Uterus (tissue), 2 donors: ENCODE measurements around the gene THAP2.

Experiments used
- CTCF ChIP-seq, 4 experiments: fragments of 200-600 bp in 2 of 4; fragments of 450-650 bp in 2 of 4; sonication (generic) in 2 of 4; IDR thresholded peaks; one replicate each; pipeline ENCODE4 v1.5.1; 2016 to 2019; ENCODE audit warnings: antibody characterized with exemption in 4 of 4, mild to moderate bottlenecking in 2 of 4, moderate library complexity in 1 of 4
- POLR2A ChIP-seq, 2 donors: fragments of 450-650 bp; IDR thresholded peaks; one replicate each; pipeline ENCODE4 v1.6.1; 2016; ENCODE audit warnings: antibody characterized with exemption in 2 of 2, mild to moderate bottlenecking in 1 of 2, moderate library complexity in 1 of 2

GRCh38 chr12:71710276-71711125 is 46.4 kb downstream of the THAP2 start:
- TF ChIP-seq CTCF (IDR thresholded peaks at IDR 0.05) = no peak
- TF ChIP-seq POLR2A (IDR thresholded peaks at IDR 0.05) = no peak
